Testis (tissue), 3 donors: Measurements from ENCODE around the gene LCN9. TPM values are rescaled to one million over a fixed set of nuclear protein-coding genes. Genes with fewer than 3 reads are reported as not detected.
A peak's percentile ranks its signal among the peaks of the same experiment; 100 is the strongest.

Experiments
- DNase-seq: peaks from one replicate; pipeline ENCODE4 v3.0.0-alpha.2; 2019
- H3K27ac ChIP-seq, 2 donors: fragments of 200-600 bp; sonication (generic); one replicate each; pipeline ENCODE4 v1.5.1; 2019
- H3K27me3 ChIP-seq: fragments of 200-600 bp; sonication (generic); one replicate; pipeline ENCODE4 v1.5.1; 2019
- H3K36me3 ChIP-seq: fragments of 200-600 bp; sonication (generic); one replicate; pipeline ENCODE4 v1.5.1; 2017; ENCODE audit warnings: low read depth; ENCODE audit errors: missing control alignments
- H3K4me1 ChIP-seq: fragments of 200-600 bp; sonication (generic); one replicate; pipeline ENCODE4 v1.5.1; 2019
- H3K4me3 ChIP-seq, 2 donors: fragments of 200-600 bp; sonication (generic); one replicate each; pipeline ENCODE4 v1.5.1; 2017 to 2019
- H3K9me3 ChIP-seq: fragments of 200-600 bp; sonication (generic); one replicate; pipeline ENCODE4 v1.5.1; 2017
- CTCF ChIP-seq, 3 experiments: fragments of 450-650 bp in 2 of 3; fragments of 200-600 bp in 1 of 3; sonication (generic) in 1 of 3; IDR thresholded peaks; one replicate each; pipeline ENCODE4 v1.5.1; 2016 to 2019; ENCODE audit warnings: antibody characterized with exemption in 3 of 3, mild to moderate bottlenecking in 2 of 3, moderate library complexity in 1 of 3
- POLR2A ChIP-seq: fragments of 450-650 bp; IDR thresholded peaks from one replicate; pipeline ENCODE4 v1.6.1; 2017; ENCODE audit warnings: antibody characterized with exemption, mild to moderate bottlenecking, moderate library complexity
- WGBS, 2 donors: methylation state at CpG; one replicate each; pipeline ENCODE4 v1.1.5; 2018; 5-methylcytosine and 5-hydroxymethylcytosine counted together
- intact Hi-C: fragments of 100-400 bp; cut with DNase I; formaldehyde crosslinking; loops from one replicate; pipeline ENCODE4 v1.15.1; 2023; ENCODE audit warnings: low total_unique reads
- polyA plus RNA-seq: library from polyadenylated mRNA; stranded (reverse); fragments of 350-450 nt; fragmentation: Illumina TruSeq; extraction: RNeasy Lipid Tissue Mini Kit (QIAGEN cat#74804); gene quantifications from one replicate; pipeline ENCODE4 v1.2.3, GENCODE V29; 2014; ENCODE audit warnings: low read depth, low replicate concordance; ENCODE audit not compliant: insufficient read depth
- total RNA-seq, 2 donors: library from RNA; depleted of rRNA; stranded (reverse); fragments of >200 nt; gene quantifications; one replicate each; pipeline ENCODE4 v1.2.3, GENCODE V29; 2016

LCN9 gene
- total and polyA plus RNA-seq, 3 donors from 2014 or later, result 0.68 TPM; not detected in 2

DNA sequence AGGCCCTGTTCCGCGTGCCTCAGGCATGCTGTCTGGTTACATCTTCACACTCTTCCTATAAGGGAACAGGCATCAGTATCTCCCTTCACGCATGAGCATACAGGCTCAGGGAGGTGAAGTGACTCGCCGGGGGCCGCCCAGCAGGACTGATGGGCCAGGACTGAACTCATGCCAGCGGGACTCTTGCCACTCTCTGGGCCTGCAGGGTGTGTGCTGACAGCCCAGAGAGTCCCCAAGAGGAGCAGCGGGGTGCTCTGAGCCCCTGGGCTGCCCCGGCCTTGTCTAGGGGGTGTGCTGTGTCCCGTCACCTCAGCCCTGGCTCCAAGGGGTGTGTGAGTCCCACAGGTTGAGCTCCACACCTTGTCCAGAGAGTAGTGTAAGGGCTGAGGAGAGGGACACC, 48.8 kb downstream of the LCN9 start:
- intact Hi-C loops, result no loop called here
- H3K4me3 ChIP-seq, result no peak overlapping the region
- no peak for DNase-seq
- H3K27me3 ChIP-seq, result no peaks in the 10 kb centered on the region
- H3K36me3 ChIP-seq, result no peaks in the 10 kb centered on the region
- no peak overlapping the region for H3K27ac ChIP-seq
- no peak for TF ChIP-seq POLR2A
- TF ChIP-seq CTCF (IDR thresholded peaks at IDR 0.05), result no peak
- no peaks in the 10 kb centered on the region for H3K9me3 ChIP-seq
- 93 to 100% methylated on average over 1 to 10 of the region's 10 CpGs for WGBS, 2 donors
- H3K4me1 ChIP-seq, result peaks cover 18% of the 10 kb centered on the region

DNA sequence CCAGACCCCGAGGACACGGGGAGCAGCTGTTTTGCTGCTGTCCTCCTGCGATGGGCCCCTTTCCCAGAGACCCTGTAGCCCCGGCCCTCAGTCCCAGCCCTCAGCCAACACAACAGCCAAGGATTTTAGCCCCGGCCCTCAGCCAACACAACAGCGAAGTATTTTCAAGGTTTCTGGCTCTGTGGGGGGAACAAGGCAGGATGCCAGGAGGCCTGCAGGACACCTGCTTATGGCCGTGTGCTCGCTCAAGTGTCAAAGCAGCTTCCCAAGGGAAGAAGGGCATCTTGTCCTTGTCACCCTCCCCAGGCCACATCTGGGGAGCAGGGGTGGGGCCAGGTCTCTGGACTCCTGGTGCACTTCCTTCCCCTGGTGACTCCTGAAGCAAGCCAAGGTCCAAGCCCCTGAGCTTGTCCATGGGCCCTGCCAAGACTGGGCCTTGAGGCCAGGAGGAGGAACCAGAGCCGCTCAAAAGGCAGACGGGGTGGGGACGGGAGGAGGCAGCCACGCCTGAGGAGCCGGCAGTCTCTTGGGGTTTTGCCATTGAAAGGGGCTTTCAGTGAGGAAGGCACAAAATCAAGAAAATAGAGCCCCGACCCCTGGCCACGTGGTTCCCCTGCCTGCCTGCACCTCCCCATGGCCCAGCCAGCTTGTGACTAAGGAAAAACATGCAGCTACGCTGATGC, 49.6 kb downstream of the LCN9 start:
- Histone ChIP-seq H3K36me3 (no peaks in the 10 kb centered on the region), H3K9me3 (no peaks in the 10 kb centered on the region), H3K27me3 (no peaks in the 10 kb centered on the region), H3K27ac (no peak overlapping the region), H3K4me1 (peaks cover 10% of the 10 kb centered on the region), H3K4me3 (no peak overlapping the region)
- intact Hi-C loops, result no loop called here
- WGBS, 2 donors, result 29 to 45% methylated on average over 7 to 15 of the region's 16 CpGs
- TF ChIP-seq CTCF (IDR thresholded peaks at IDR 0.05) (no peak), POLR2A (no peak)
- peak; percentile 62 for DNase-seq

- intact Hi-C loops, result no loop called here
- Histone ChIP-seq H3K27me3 (no peaks in the 10 kb centered on the region), H3K4me3 (peak overlapping the region in 1 of 2 donors; percentile 37), H3K9me3 (no peaks in the 10 kb centered on the region), H3K36me3 (no peaks in the 10 kb centered on the region), H3K27ac (no peak overlapping the region), H3K4me1 (peaks cover 13% of the 10 kb centered on the region)
- TF ChIP-seq POLR2A (no peak), CTCF (IDR thresholded peaks at IDR 0.05) (no peak)
- WGBS, 2 donors, result 2 to 4% methylated on average over 10 to 70 of the region's 103 CpGs
- peak; percentile 25 for DNase-seq
Observed at GRCh38 chr9:135714242-135715055, 51.3 kb downstream of the LCN9 start.

GRCh38 chr9:135715056-135715595, 52.0 kb downstream of the LCN9 start:
- Histone ChIP-seq H3K36me3 (no peaks in the 10 kb centered on the region), H3K27ac (no peak overlapping the region), H3K27me3 (no peaks in the 10 kb centered on the region), H3K9me3 (no peaks in the 10 kb centered on the region), H3K4me1 (peaks cover 13% of the 10 kb centered on the region), H3K4me3 (peak overlapping the region in 1 of 2 donors; percentile 37)
- intact Hi-C loops, result no loop called here
- WGBS, 2 donors, result 24 to 38% methylated on average over 16 to 23 of the region's 23 CpGs
- TF ChIP-seq CTCF (IDR thresholded peaks at IDR 0.05) (no peak), POLR2A (no peak)
- DNase-seq, result no peak
